WTC11 (cell line): Measurements from ENCODE around the gene DRD1. TPM values are rescaled to one million over a fixed set of nuclear protein-coding genes. Genes with fewer than 3 reads are reported as not detected.

Source experiments
- ATAC-seq: fragments of 200-7000 bp; cut with Tn5 transposase; 2 replicates; pipeline ENCODE4 v1.10.0; 2021; ENCODE audit warnings: mild to moderate bottlenecking, moderate library complexity
- CTCF ChIA-PET: fragments of 300-600 bp; sonication (Branson Sonifier 250); formaldehyde crosslinking; loops from one replicate; lab custom pipeline; 2021; ENCODE audit warnings: antibody characterized with exemption; lab: Charles Lee
- POLR2A ChIA-PET: fragments of 350-600 bp; sonication (Branson Sonifier 250); formaldehyde crosslinking; loops from one replicate; lab custom pipeline; 2021; ENCODE audit warnings: antibody characterized with exemption; lab: Charles Lee
- DNase-seq: peaks from one replicate; pipeline ENCODE4 v3.0.0; 2021; ENCODE audit warnings: low spot score
- H3K27ac Mint-ChIP-seq: 2 replicates; pipeline ENCODE4 v1.8.0; 2021; ENCODE audit warnings: mixed read lengths
- H3K27me3 Mint-ChIP-seq: 2 replicates; pipeline ENCODE4 v1.8.0; 2021; ENCODE audit warnings: low read depth, mild to moderate bottlenecking, moderate library complexity, mixed read lengths
- H3K36me3 Mint-ChIP-seq: 2 replicates; pipeline ENCODE4 v1.8.0; 2021; ENCODE audit warnings: mixed read lengths
- H3K4me1 Mint-ChIP-seq: 2 replicates; pipeline ENCODE4 v1.8.0; 2022; ENCODE audit warnings: mixed read lengths
- H3K4me3 Mint-ChIP-seq: 2 replicates; pipeline ENCODE4 v1.8.0; 2021; ENCODE audit warnings: mild to moderate bottlenecking, moderate library complexity, mixed read lengths
- H3K9me3 Mint-ChIP-seq: 2 replicates; pipeline ENCODE4 v1.8.0; 2021; ENCODE audit warnings: mixed read lengths
- GRHL2 ChIP-seq: fragments of 250-450 bp; sonication (Bioruptor Pico); IDR thresholded peaks from 2 replicates; pipeline ENCODE4 v1.8.0; 2022; ENCODE audit warnings: mild to moderate bottlenecking, moderate library complexity; ENCODE audit not compliant: insufficient replicate concordance, severe bottlenecking
- GTF2I ChIP-seq: fragments of 250-450 bp; sonication (Bioruptor Pico); conservative IDR thresholded peaks from 2 replicates; pipeline ENCODE4 v1.4.0; 2021; ENCODE audit warnings: mild to moderate bottlenecking
- IRF2 ChIP-seq: sonication (generic); formaldehyde crosslinking; IDR thresholded peaks from 2 replicates; pipeline ENCODE4 v1.8.0; 2022; ENCODE audit warnings: low read depth, missing genetic modification reagents, borderline replicate concordance
- SOX15 ChIP-seq: fragments of 250-450 bp; sonication (Bioruptor Pico); IDR thresholded peaks from 2 replicates; pipeline ENCODE4 v1.9.0; 2021; ENCODE audit warnings: mild to moderate bottlenecking
- TEAD1 ChIP-seq: sonication (generic); formaldehyde crosslinking; IDR thresholded peaks from 2 replicates; pipeline ENCODE4 v1.8.0; 2022; ENCODE audit warnings: mild to moderate bottlenecking, missing genetic modification reagents
- TEAD4 ChIP-seq: sonication (generic); formaldehyde crosslinking; IDR thresholded peaks from 2 replicates; pipeline ENCODE4 v1.8.0; 2022; ENCODE audit warnings: mild to moderate bottlenecking, missing genetic modification reagents
- ZNF138 ChIP-seq: sonication (generic); formaldehyde crosslinking; conservative IDR thresholded peaks from 2 replicates; pipeline ENCODE4 v1.8.1; 2022; ENCODE audit warnings: mild to moderate bottlenecking, moderate library complexity, missing genetic modification reagents
- ZNF416 ChIP-seq: fragments of 250-450 bp; sonication (Bioruptor Pico); IDR thresholded peaks from 2 replicates; pipeline ENCODE4 v1.9.0; 2021; ENCODE audit warnings: mild to moderate bottlenecking, inconsistent platforms
- ZNF423 ChIP-seq: fragments of 250-450 bp; sonication (Bioruptor Pico); IDR thresholded peaks from 2 replicates; pipeline ENCODE4 v2.1.2; 2022; ENCODE audit warnings: mild to moderate bottlenecking, moderate library complexity
- total RNA-seq: library from RNA; stranded (reverse); gene quantifications from 3 replicates; pipeline ENCODE4 v1.2.3, GENCODE V29; 2021
- TF ChIP-seq, protein P1 (sequence below): sonication (generic); formaldehyde crosslinking; IDR thresholded peaks from 2 replicates; pipeline ENCODE4 v1.8.1; 2023; ENCODE audit warnings: mild to moderate bottlenecking, missing genetic modification reagents, moderate library complexity
- TF ChIP-seq, protein P2 (sequence below): sonication (generic); formaldehyde crosslinking; IDR thresholded peaks from 2 replicates; pipeline ENCODE4 v1.8.1; 2022; ENCODE audit warnings: low read depth, mild to moderate bottlenecking, moderate library complexity, missing genetic modification reagents, borderline replicate concordance
- TF ChIP-seq, protein P3 (sequence below): sonication (generic); formaldehyde crosslinking; IDR thresholded peaks from 2 replicates; pipeline ENCODE4 v1.8.1; 2023; ENCODE audit warnings: mild to moderate bottlenecking, missing genetic modification reagents
- TF ChIP-seq, protein P4 (sequence below): fragments of 250-450 bp; sonication (Bioruptor Pico); IDR thresholded peaks from 2 replicates; pipeline ENCODE4 v1.9.0; 2021; ENCODE audit warnings: mild to moderate bottlenecking
- TF ChIP-seq, protein P5 (sequence below): fragments of 250-450 bp; sonication (Bioruptor Pico); IDR thresholded peaks from 2 replicates; pipeline ENCODE4 v1.8.0; 2021; ENCODE audit warnings: mild to moderate bottlenecking
- TF ChIP-seq, protein P6 (sequence below): fragments of 250-450 bp; sonication (Bioruptor Pico); conservative IDR thresholded peaks from 2 replicates; pipeline ENCODE4 v1.9.0; 2021; ENCODE audit warnings: mild to moderate bottlenecking
- TF ChIP-seq, protein P7 (sequence below): sonication (generic); formaldehyde crosslinking; IDR thresholded peaks from 2 replicates; pipeline ENCODE4 v1.8.1; 2023; ENCODE audit warnings: mild to moderate bottlenecking, missing genetic modification reagents, moderate library complexity
- TF ChIP-seq, protein P8 (sequence below): sonication (generic); formaldehyde crosslinking; IDR thresholded peaks from 2 replicates; pipeline ENCODE4 v1.8.1; 2023; ENCODE audit warnings: mild to moderate bottlenecking, moderate library complexity, missing genetic modification reagents

The DRD1 gene
- total RNA-seq, 1 experiment from 2014 or later, result 0.07 TPM

DNA sequence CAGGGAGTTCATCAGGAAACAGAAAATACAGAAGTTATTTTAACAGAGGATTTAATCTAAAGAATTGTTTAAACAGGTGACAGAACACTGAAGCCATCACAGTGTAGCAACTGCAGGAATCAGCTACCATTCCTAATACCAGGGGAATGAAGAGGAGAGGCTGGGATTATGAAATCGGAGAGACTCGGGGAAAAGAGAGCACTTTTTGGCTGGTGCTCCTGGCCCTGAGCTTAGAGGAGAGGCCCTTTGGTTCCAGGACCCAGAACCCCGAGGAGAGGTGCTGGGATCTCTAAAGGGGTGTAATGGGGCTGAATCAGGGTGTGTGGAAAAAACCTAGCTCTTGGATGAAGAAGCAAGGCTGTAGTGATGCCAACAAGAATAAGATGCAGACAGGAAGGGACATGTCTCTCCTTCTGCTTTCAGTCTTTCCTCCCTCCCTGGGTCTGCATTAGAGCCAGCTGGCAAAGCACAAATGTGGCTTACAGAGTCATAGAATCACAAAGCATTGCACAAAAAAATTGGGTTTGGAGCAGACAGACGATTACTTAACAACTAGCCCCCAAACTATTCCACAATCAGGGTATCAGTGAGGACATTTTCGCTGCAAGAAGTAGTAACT, 22.8 kb upstream of the DRD1 start (continued):
- TF ChIP-seq, protein P1, sequence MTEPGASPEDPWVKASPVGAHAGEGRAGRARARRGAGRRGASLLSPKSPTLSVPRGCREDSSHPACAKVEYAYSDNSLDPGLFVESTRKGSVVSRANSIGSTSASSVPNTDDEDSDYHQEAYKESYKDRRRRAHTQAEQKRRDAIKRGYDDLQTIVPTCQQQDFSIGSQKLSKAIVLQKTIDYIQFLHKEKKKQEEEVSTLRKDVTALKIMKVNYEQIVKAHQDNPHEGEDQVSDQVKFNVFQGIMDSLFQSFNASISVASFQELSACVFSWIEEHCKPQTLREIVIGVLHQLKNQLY (CRISPR knock-in tag), result no peak
- TF ChIP-seq, protein P2, sequence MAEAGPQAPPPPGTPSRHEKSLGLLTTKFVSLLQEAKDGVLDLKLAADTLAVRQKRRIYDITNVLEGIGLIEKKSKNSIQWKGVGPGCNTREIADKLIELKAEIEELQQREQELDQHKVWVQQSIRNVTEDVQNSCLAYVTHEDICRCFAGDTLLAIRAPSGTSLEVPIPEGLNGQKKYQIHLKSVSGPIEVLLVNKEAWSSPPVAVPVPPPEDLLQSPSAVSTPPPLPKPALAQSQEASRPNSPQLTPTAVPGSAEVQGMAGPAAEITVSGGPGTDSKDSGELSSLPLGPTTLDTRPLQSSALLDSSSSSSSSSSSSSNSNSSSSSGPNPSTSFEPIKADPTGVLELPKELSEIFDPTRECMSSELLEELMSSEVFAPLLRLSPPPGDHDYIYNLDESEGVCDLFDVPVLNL, result no peak
- TF ChIP-seq, protein P3, sequence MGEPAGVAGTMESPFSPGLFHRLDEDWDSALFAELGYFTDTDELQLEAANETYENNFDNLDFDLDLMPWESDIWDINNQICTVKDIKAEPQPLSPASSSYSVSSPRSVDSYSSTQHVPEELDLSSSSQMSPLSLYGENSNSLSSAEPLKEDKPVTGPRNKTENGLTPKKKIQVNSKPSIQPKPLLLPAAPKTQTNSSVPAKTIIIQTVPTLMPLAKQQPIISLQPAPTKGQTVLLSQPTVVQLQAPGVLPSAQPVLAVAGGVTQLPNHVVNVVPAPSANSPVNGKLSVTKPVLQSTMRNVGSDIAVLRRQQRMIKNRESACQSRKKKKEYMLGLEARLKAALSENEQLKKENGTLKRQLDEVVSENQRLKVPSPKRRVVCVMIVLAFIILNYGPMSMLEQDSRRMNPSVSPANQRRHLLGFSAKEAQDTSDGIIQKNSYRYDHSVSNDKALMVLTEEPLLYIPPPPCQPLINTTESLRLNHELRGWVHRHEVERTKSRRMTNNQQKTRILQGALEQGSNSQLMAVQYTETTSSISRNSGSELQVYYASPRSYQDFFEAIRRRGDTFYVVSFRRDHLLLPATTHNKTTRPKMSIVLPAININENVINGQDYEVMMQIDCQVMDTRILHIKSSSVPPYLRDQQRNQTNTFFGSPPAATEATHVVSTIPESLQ, result no peak
- TF ChIP-seq ZNF423 (CRISPR knock-in tag), result no peak
- TF ChIP-seq, protein P4, sequence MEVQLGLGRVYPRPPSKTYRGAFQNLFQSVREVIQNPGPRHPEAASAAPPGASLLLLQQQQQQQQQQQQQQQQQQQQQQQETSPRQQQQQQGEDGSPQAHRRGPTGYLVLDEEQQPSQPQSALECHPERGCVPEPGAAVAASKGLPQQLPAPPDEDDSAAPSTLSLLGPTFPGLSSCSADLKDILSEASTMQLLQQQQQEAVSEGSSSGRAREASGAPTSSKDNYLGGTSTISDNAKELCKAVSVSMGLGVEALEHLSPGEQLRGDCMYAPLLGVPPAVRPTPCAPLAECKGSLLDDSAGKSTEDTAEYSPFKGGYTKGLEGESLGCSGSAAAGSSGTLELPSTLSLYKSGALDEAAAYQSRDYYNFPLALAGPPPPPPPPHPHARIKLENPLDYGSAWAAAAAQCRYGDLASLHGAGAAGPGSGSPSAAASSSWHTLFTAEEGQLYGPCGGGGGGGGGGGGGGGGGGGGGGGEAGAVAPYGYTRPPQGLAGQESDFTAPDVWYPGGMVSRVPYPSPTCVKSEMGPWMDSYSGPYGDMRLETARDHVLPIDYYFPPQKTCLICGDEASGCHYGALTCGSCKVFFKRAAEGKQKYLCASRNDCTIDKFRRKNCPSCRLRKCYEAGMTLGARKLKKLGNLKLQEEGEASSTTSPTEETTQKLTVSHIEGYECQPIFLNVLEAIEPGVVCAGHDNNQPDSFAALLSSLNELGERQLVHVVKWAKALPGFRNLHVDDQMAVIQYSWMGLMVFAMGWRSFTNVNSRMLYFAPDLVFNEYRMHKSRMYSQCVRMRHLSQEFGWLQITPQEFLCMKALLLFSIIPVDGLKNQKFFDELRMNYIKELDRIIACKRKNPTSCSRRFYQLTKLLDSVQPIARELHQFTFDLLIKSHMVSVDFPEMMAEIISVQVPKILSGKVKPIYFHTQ (CRISPR knock-in tag), result no peak
- TF ChIP-seq GTF2I (CRISPR knock-in tag), result no peak
- TF ChIP-seq GRHL2 (CRISPR knock-in tag), result no peak
- TF ChIP-seq, protein P5, sequence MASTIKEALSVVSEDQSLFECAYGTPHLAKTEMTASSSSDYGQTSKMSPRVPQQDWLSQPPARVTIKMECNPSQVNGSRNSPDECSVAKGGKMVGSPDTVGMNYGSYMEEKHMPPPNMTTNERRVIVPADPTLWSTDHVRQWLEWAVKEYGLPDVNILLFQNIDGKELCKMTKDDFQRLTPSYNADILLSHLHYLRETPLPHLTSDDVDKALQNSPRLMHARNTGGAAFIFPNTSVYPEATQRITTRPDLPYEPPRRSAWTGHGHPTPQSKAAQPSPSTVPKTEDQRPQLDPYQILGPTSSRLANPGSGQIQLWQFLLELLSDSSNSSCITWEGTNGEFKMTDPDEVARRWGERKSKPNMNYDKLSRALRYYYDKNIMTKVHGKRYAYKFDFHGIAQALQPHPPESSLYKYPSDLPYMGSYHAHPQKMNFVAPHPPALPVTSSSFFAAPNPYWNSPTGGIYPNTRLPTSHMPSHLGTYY, result no peak
- no peak for TF ChIP-seq TEAD4 (CRISPR knock-in tag)
- TF ChIP-seq, protein P6, sequence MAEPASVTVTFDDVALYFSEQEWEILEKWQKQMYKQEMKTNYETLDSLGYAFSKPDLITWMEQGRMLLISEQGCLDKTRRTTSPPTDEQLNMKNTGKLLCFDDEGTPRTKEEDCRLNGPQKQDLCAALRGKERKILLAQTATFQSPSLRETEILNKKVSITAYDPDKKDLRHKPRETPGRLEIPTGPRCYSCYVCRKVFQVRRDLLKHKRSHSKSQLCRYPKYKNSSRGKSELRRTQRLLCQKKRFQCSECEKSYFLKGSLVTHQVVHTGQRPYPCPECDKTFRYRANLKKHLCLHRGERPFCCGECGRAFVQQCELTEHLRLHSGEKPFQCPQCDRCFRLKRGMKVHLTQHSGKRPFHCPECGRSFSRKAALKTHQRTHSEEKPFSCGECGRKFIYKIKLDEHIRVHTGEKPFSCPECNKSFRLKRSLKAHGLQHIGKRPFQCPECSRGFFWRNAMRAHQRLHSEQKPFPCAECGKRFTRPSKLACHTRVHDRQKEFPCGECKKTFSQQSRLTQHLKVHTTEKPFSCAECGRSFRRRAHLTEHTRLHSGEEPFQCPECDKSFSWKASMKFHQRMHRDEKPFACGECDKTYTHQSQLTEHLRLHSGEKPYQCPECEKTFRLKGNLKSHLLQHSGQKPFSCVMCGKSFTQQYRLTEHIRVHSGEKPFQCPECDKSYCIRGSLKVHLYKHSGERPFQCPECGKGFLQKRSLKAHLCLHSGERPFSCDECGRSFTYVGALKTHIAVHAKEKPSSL (CRISPR knock-in tag), result no peak

DNA sequence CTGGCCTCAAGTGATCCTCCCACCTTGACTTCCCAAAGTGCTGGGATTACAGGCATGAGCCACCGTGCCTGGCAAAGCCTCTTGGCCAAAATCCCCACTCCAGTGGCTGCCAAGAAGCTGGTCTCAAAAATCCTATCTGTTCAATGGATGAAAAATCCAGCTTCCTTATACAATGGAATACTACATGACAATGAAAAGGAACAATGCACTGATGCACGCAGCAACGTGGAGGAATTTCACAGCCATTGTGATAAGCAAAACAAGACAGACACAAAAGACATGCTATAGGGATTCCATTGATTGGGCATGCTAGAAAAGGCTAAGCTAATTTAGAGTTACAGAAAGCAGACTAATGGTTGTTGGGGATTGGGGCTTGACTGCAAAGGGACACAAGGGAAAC, 21.3 kb upstream of the DRD1 start:
- Mint-ChIP-seq H3K9me3 (no peaks in the 10 kb centered on the region), H3K27ac (no peak overlapping the region), H3K4me3 (no peak overlapping the region), H3K36me3 (no peaks in the 10 kb centered on the region), H3K4me1 (peaks cover 5% of the 10 kb centered on the region), H3K27me3 (no peaks in the 10 kb centered on the region; the same call in 1 of the 2 replicates)
- DNase-seq (no peak), ATAC-seq (no peak)
- CTCF ChIA-PET, result interaction anchor here (0.6 to 2.3 kb wide), 47 partner anchors 9 to 557 kb away, joined by 3 to 44 read pairs (median 4); partner anchors contain the start of genes DRD1 and SFXN1
- TF ChIP-seq, protein P7, sequence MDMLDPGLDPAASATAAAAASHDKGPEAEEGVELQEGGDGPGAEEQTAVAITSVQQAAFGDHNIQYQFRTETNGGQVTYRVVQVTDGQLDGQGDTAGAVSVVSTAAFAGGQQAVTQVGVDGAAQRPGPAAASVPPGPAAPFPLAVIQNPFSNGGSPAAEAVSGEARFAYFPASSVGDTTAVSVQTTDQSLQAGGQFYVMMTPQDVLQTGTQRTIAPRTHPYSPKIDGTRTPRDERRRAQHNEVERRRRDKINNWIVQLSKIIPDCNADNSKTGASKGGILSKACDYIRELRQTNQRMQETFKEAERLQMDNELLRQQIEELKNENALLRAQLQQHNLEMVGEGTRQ, result no peak
- no peak for TF ChIP-seq GTF2I (CRISPR knock-in tag)
- TF ChIP-seq ZNF138 (CRISPR knock-in tag), result no peak
- TF ChIP-seq IRF2 (CRISPR knock-in tag), result no peak
- no peak for TF ChIP-seq TEAD1 (CRISPR knock-in tag)
- no peak for TF ChIP-seq ZNF416 (CRISPR knock-in tag)
- TF ChIP-seq, protein P2, result no peak
- no peak for TF ChIP-seq SOX15 (CRISPR knock-in tag)
- TF ChIP-seq ZNF423 (CRISPR knock-in tag), result no peak
- TF ChIP-seq, protein P8, sequence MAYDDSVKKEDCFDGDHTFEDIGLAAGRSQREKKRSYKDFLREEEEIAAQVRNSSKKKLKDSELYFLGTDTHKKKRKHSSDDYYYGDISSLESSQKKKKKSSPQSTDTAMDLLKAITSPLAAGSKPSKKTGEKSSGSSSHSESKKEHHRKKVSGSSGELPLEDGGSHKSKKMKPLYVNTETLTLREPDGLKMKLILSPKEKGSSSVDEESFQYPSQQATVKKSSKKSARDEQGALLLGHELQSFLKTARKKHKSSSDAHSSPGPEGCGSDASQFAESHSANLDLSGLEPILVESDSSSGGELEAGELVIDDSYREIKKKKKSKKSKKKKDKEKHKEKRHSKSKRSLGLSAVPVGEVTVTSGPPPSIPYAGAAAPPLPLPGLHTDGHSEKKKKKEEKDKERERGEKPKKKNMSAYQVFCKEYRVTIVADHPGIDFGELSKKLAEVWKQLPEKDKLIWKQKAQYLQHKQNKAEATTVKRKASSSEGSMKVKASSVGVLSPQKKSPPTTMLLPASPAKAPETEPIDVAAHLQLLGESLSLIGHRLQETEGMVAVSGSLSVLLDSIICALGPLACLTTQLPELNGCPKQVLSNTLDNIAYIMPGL (CRISPR knock-in tag), result no peak
- POLR2A ChIA-PET, result interaction anchor here (1.4 kb wide), 1 partner anchor 13 kb away, joined by 3 read pairs; the partner anchor contains the start of gene SFXN1
